Osteoblast (primary cell): ENCODE results near the gene GMNC. TPM values are rescaled to one million over a fixed set of nuclear protein-coding genes. Genes with fewer than 3 reads are reported as not detected.

ENCODE experiments used
- DNase-seq: peaks from one replicate; pipeline ENCODE4 v3.0.0; 2011; ENCODE audit warnings: low spot score, mixed read lengths; ENCODE audit not compliant: insufficient read length; ENCODE audit errors: missing footprints
- H2AFZ ChIP-seq: 2 replicates; pipeline ENCODE4 v1.6.0; 2011; ENCODE audit warnings: mild to moderate bottlenecking, low read length
- H3K27ac ChIP-seq: 2 replicates; pipeline ENCODE4 v1.5.1; 2011; ENCODE audit warnings: mild to moderate bottlenecking, low read depth, low read length, moderate library complexity
- H3K27me3 ChIP-seq: 2 replicates; pipeline ENCODE4 v1.6.0; 2012; ENCODE audit warnings: mild to moderate bottlenecking, control low read depth, inconsistent platforms, low read length, moderate library complexity; ENCODE audit not compliant: insufficient read depth
- H3K36me3 ChIP-seq: 2 replicates; pipeline ENCODE4 v1.5.1; 2011; ENCODE audit warnings: mild to moderate bottlenecking, low read length, control low read depth, moderate library complexity; ENCODE audit not compliant: insufficient read depth
- H3K4me1 ChIP-seq: 2 replicates; pipeline ENCODE4 v1.5.1; 2011; ENCODE audit warnings: mild to moderate bottlenecking, low read length, control low read depth, moderate library complexity; ENCODE audit not compliant: insufficient read depth
- H3K4me2 ChIP-seq: 2 replicates; pipeline ENCODE4 v1.6.0; 2011; ENCODE audit warnings: mild to moderate bottlenecking, low read length; ENCODE audit not compliant: insufficient read depth
- H3K4me3 ChIP-seq: fragments of 200-600 bp; sonication (generic); 3 replicates; pipeline ENCODE4 v1.5.1; 2012; ENCODE audit warnings: mild to moderate bottlenecking, low read length, inconsistent platforms; ENCODE audit not compliant: insufficient read depth
- H3K79me2 ChIP-seq: 2 replicates; pipeline ENCODE4 v1.6.0; 2012; ENCODE audit warnings: mild to moderate bottlenecking, low read length, control low read depth, inconsistent platforms; ENCODE audit not compliant: insufficient read depth
- H3K9me3 ChIP-seq: 2 replicates; pipeline ENCODE4 v1.5.1; 2011; ENCODE audit warnings: low read depth, low read length, control low read depth
- H4K20me1 ChIP-seq: 2 replicates; pipeline ENCODE4 v1.6.0; 2012; ENCODE audit warnings: mild to moderate bottlenecking, low read length, control low read depth; ENCODE audit not compliant: insufficient read depth
- total RNA-seq: library from RNA; depleted of rRNA; stranded (reverse); fragments of >200 nt; gene quantifications from 2 replicates; pipeline ENCODE4 v1.2.3, GENCODE V29; 2012
- TF ChIP-seq, protein P1 (sequence below): IDR thresholded peaks from 2 replicates; pipeline ENCODE4 v1.5.1; 2011; ENCODE audit warnings: mild to moderate bottlenecking, low read depth, low read length, moderate library complexity; ENCODE audit errors: extremely low read depth

The GMNC gene
- total RNA-seq, 1 donor: 0.72 TPM

DNA sequence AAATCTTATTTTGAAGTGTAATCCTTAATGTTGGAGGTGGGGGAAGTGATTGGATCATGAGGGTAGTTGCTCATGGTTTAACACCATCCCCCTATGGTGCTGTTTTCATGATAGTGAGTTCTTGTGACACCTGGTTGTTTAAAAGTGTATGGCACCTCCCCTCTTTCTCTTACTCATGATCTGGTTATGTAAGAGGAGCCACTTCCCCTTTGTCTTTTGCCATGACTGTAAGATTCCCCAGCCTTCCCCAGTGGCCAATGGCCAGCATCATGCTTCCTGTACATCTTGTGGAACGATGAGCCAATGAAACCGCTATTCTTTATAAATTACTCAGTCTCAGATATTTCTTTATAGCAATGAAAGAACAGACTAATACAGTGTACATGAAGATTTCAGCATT, 39.8 kb upstream of the GMNC start:
- H3K4me2 ChIP-seq: no peak overlapping the region
- H3K4me3 ChIP-seq: no peak overlapping the region
- H3K4me1 ChIP-seq: no peaks in the 10 kb centered on the region
- TF ChIP-seq, protein P1, sequence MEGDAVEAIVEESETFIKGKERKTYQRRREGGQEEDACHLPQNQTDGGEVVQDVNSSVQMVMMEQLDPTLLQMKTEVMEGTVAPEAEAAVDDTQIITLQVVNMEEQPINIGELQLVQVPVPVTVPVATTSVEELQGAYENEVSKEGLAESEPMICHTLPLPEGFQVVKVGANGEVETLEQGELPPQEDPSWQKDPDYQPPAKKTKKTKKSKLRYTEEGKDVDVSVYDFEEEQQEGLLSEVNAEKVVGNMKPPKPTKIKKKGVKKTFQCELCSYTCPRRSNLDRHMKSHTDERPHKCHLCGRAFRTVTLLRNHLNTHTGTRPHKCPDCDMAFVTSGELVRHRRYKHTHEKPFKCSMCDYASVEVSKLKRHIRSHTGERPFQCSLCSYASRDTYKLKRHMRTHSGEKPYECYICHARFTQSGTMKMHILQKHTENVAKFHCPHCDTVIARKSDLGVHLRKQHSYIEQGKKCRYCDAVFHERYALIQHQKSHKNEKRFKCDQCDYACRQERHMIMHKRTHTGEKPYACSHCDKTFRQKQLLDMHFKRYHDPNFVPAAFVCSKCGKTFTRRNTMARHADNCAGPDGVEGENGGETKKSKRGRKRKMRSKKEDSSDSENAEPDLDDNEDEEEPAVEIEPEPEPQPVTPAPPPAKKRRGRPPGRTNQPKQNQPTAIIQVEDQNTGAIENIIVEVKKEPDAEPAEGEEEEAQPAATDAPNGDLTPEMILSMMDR: no peak
- DNase-seq: no peak
- H3K27ac ChIP-seq: no peak overlapping the region
- no peaks in the 10 kb centered on the region for H3K36me3 ChIP-seq
- no peaks in the 10 kb centered on the region for H3K9me3 ChIP-seq
- no peaks in the 10 kb centered on the region for H3K79me2 ChIP-seq
- H2AFZ ChIP-seq: no peak overlapping the region
- no peaks in the 10 kb centered on the region for H4K20me1 ChIP-seq
- H3K27me3 ChIP-seq: no peaks in the 10 kb centered on the region

DNA sequence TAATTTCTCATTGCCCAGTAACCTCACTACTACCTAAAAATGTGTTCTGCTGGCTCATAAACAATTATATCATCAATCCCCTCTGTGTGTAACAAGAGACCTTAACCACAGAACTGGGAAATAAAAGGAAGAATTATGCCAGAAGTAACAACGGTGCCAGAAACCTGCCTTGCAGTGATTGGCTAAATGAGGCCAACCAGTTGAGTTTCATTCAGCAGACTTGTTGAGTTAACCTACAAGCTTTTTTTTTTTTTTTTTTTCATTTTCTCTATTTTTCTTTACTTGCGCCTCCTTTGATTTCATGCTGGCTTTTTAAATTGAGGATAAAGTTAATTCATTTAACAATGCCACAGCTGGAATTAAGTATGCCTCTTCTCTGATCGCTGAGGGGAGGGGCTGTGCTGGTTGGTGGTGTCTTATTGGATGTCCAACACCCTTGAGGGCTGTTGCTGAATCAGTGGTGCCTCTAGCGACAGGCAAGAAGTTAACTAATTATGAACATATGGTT, 30.0 kb upstream of the GMNC start:
- no peak overlapping the region for H3K4me3 ChIP-seq
- no peak overlapping the region for H3K4me2 ChIP-seq
- H3K36me3 ChIP-seq: no peaks in the 10 kb centered on the region
- no peak for DNase-seq
- no peaks in the 10 kb centered on the region for H3K79me2 ChIP-seq
- H3K27ac ChIP-seq: no peak overlapping the region
- TF ChIP-seq, protein P1: no peak
- H3K27me3 ChIP-seq: no peaks in the 10 kb centered on the region
- no peaks in the 10 kb centered on the region for H3K4me1 ChIP-seq
- H4K20me1 ChIP-seq: no peaks in the 10 kb centered on the region
- H3K9me3 ChIP-seq: no peaks in the 10 kb centered on the region
- no peak overlapping the region for H2AFZ ChIP-seq

DNA sequence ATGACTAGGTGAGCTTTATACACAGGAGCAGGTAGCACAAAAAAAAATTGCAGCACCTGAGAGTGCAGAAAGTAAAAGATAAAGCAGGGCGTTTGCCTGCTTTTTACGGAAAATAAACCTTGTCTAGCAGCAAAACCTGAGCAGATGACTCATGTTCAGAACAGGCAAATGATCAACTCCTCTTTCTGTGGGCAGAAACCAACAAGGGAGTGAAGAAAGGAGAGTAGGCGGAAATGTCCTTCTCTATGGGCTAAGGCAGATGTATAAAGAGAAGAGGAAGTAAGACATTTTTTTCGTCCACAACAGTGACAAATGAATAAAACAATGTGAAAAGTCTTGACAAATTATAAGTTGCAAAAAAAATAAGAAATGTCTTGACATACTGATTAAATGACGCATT, 24.5 kb upstream of the GMNC start:
- no peak overlapping the region for H3K4me2 ChIP-seq
- no peak overlapping the region for H3K27ac ChIP-seq
- no peak overlapping the region for H3K4me3 ChIP-seq
- no peaks in the 10 kb centered on the region for H3K27me3 ChIP-seq
- no peak overlapping the region for H2AFZ ChIP-seq
- no peaks in the 10 kb centered on the region for H3K9me3 ChIP-seq
- H3K79me2 ChIP-seq: no peaks in the 10 kb centered on the region
- no peaks in the 10 kb centered on the region for H3K36me3 ChIP-seq
- TF ChIP-seq, protein P1: no peak
- no peaks in the 10 kb centered on the region for H4K20me1 ChIP-seq
- no peak for DNase-seq
- no peaks in the 10 kb centered on the region for H3K4me1 ChIP-seq

DNA sequence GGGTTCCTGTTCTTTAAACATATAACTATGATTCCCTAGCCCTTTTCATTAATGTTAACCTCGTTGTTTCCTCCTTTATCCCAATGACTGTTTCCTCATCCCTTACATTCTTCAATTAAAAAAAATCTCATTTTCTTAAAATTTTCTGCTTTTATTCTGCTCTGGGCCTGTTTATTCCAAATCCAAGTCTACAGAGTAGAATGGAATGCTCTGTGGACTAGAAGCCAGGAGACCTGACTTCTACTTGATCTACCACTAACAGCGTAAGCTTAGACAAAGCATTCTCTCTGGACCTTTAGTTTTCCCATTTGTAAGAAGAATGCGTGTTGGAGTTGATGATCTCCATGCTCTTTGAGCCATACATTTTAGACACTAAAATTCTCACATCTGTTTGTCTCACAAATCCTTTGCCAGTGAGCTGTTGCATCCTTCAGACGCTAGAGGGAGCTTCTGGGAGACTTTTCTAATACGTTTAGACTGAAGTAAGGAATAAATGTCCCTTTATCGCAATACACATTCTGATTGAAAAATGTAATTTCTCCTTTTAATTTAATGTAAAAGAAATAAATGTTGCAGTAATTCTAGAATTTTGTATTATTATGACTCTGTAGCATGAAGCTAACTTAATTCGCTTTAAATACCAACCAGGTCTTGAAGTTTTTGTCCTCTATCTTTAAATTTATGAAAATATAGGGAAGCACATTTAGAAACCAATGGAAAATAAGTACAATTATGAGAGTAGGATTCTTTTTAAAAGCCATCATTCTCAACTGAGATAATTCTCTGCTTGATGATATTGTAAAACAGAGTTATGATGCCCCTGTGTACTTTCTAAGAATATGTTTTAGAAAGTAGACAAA, 21.7 kb upstream of the GMNC start:
- TF ChIP-seq, protein P1: peak; percentile 98
- H3K4me1 ChIP-seq: no peaks in the 10 kb centered on the region
- no peaks in the 10 kb centered on the region for H3K27me3 ChIP-seq
- no peaks in the 10 kb centered on the region for H4K20me1 ChIP-seq
- H3K79me2 ChIP-seq: no peaks in the 10 kb centered on the region
- peak overlapping the region; percentile 76 for H2AFZ ChIP-seq
- DNase-seq: peak; percentile 75
- H3K9me3 ChIP-seq: no peaks in the 10 kb centered on the region
- no peaks in the 10 kb centered on the region for H3K36me3 ChIP-seq
- no peak overlapping the region for H3K4me3 ChIP-seq
- no peak overlapping the region for H3K27ac ChIP-seq
- H3K4me2 ChIP-seq: peak overlapping the region; percentile 69
